ENCODE data around the gene P2RX6. TPM values are rescaled to one million over a fixed set of nuclear protein-coding genes. Genes with fewer than 3 reads are reported as not detected.

P2RX6 gene
- total RNA-seq, 1 donor from 2014 or later = 4.5 TPM

GRCh38 chr22:20997536-20998257, 17.3 kb upstream of the P2RX6 start:
- no peak for TF ChIP-seq CTCF (conservative IDR thresholded peaks at IDR 0.05)
- peaks cover 5% of the 10 kb centered on the region for H3K27me3 Mint-ChIP-seq (ENCODE audit: low read depth)
- H3K9me3 Mint-ChIP-seq = no peaks in the 10 kb centered on the region
- H3K4me3 Mint-ChIP-seq = peak overlapping the region; percentile 23
- H3K27ac Mint-ChIP-seq (ENCODE audit: unreplicated experiment) = no peak overlapping the region
- no peak for DNase-seq (ENCODE audit: low read depth, low spot score)
- H3K36me3 Mint-ChIP-seq (ENCODE audit: low read depth) = no peaks in the 10 kb centered on the region
- peaks cover 15% of the 10 kb centered on the region for H3K4me1 Mint-ChIP-seq

GRCh38 chr22:20998411-20999336, 16.3 kb upstream of the P2RX6 start:
- no peak for DNase-seq (ENCODE audit: low read depth, low spot score)
- peaks cover 25% of the 10 kb centered on the region for H3K4me1 Mint-ChIP-seq
- H3K27ac Mint-ChIP-seq (ENCODE audit: unreplicated experiment) = no peak overlapping the region
- H3K27me3 Mint-ChIP-seq (ENCODE audit: low read depth) = peaks cover 5% of the 10 kb centered on the region
- TF ChIP-seq CTCF (conservative IDR thresholded peaks at IDR 0.05) = no peak
- H3K36me3 Mint-ChIP-seq (ENCODE audit: low read depth) = no peaks in the 10 kb centered on the region
- no peaks in the 10 kb centered on the region for H3K9me3 Mint-ChIP-seq
- H3K4me3 Mint-ChIP-seq = peak overlapping the region; percentile 84

GRCh38 chr22:20999350-21000206, 15.4 kb upstream of the P2RX6 start:
- DNase-seq (ENCODE audit: low read depth, low spot score) = no peak
- Mint-ChIP-seq H3K27ac (ENCODE audit: unreplicated experiment) (no peak overlapping the region), H3K4me3 (peak overlapping the region; percentile 98)

DNA sequence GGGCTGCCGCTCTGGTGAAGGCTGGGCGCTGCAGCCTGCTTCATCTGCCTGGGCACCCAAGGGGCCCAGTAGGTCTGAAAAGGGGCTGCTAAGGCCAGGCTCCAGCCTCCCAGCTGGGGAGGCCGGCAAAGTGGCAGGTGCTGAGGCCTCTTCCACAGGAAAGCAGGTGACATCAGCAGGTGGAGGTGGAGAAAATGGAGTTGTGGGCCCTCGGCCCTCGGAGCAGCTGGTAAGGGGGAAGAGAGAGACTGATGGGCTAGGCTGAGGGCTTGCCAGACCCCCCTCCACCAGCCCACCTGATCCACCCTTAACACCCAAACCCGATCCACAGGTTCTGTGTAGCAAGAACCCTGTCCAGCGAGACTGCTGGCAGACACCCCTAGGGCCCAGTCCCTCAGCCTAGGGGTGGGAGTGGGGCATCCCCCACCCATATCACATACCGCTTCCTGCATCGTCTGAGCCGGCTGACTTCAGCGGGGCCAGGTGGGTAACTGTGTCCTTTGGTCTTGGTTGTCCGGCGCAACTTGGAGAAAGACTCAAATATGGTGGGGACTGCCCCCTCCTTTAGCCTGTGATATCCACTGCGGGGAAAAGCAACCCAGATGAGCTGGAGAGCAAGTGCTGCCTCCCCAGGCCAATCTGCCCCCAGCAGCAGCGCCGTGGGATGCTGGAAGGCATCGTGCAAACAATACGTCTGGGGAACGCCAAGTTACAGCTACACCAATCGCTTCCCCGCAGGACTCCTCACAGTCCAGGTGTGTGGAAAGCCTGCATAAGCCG, 14.6 kb upstream of the P2RX6 start:
- Mint-ChIP-seq H3K4me1 (peaks cover 26% of the 10 kb centered on the region), H3K4me3 (peak overlapping the region; percentile 98), H3K36me3 (ENCODE audit: low read depth) (no peaks in the 10 kb centered on the region), H3K27ac (ENCODE audit: unreplicated experiment) (peak overlapping the region; percentile 97), H3K27me3 (ENCODE audit: low read depth) (peaks cover 5% of the 10 kb centered on the region), H3K9me3 (no peaks in the 10 kb centered on the region)
- no peak for TF ChIP-seq CTCF (conservative IDR thresholded peaks at IDR 0.05)
- DNase-seq (ENCODE audit: low read depth, low spot score) = no peak

More at GRCh38 chr22:20999350-21000206, 15.4 kb upstream of the P2RX6 start:
- peaks cover 5% of the 10 kb centered on the region for H3K27me3 Mint-ChIP-seq (ENCODE audit: low read depth)
- H3K4me1 Mint-ChIP-seq = peaks cover 26% of the 10 kb centered on the region
- TF ChIP-seq CTCF (conservative IDR thresholded peaks at IDR 0.05) = no peak
- H3K9me3 Mint-ChIP-seq = no peaks in the 10 kb centered on the region
- H3K36me3 Mint-ChIP-seq (ENCODE audit: low read depth) = no peaks in the 10 kb centered on the region

Data from neural crest cell (in vitro differentiated cells).